ENCODE data around the gene BMP10. TPM values are rescaled to one million over a fixed set of nuclear protein-coding genes. Genes with fewer than 3 reads are reported as not detected.

Gene BMP10
- total RNA-seq, 3 donors from 2014 or later = not detected

- Mint-ChIP-seq H3K36me3 (ENCODE audit: insufficient read depth) (peaks cover 7% of the 10 kb centered on the region), H3K4me3 (peak overlapping the region; percentile 60), H3K9me3 (no peaks in the 10 kb centered on the region), H3K27me3 (ENCODE audit: low read depth) (no peaks in the 10 kb centered on the region), H3K4me1 (ENCODE audit: low read depth) (peaks cover 81% of the 10 kb centered on the region)
- no peak for DNase-seq
- ATAC-seq = no peak
These were observed 39.4 kb downstream of the BMP10 start for GRCh38 chr2:68831686-68832232.

GRCh38 chr2:68829749-68830148 is 41.4 kb downstream of the BMP10 start:
- Mint-ChIP-seq H3K4me1 (ENCODE audit: low read depth) (peaks cover 75% of the 10 kb centered on the region), H3K36me3 (ENCODE audit: insufficient read depth) (peaks cover 21% of the 10 kb centered on the region), H3K4me3 (no peak overlapping the region), H3K9me3 (no peaks in the 10 kb centered on the region), H3K27me3 (ENCODE audit: low read depth) (no peaks in the 10 kb centered on the region)
- ATAC-seq = peak; percentile 23 to 32
- DNase-seq = no peak

- peaks cover 23% of the 10 kb centered on the region for H3K36me3 Mint-ChIP-seq (ENCODE audit: insufficient read depth)
- H3K4me3 Mint-ChIP-seq = peak overlapping the region; percentile 25
- H3K9me3 Mint-ChIP-seq = no peaks in the 10 kb centered on the region
- no peaks in the 10 kb centered on the region for H3K27me3 Mint-ChIP-seq (ENCODE audit: low read depth)
- ATAC-seq = peak; percentile 36 to 52
- peaks cover 73% of the 10 kb centered on the region for H3K4me1 Mint-ChIP-seq (ENCODE audit: low read depth)
- peak; percentile 36 for DNase-seq
These were observed 42.1 kb downstream of the BMP10 start for GRCh38 chr2:68828887-68829708.

- DNase-seq (no peak), ATAC-seq (no peak)
- no peaks in the 10 kb centered on the region for H3K27me3 Mint-ChIP-seq (ENCODE audit: low read depth)
- H3K36me3 Mint-ChIP-seq (ENCODE audit: insufficient read depth) = peaks cover 34% of the 10 kb centered on the region
- peaks cover 66% of the 10 kb centered on the region for H3K4me1 Mint-ChIP-seq (ENCODE audit: low read depth)
- H3K9me3 Mint-ChIP-seq = no peaks in the 10 kb centered on the region
- no peak overlapping the region for H3K4me3 Mint-ChIP-seq
These were observed 43.5 kb downstream of the BMP10 start for GRCh38 chr2:68827666-68828065.

GRCh38 chr2:68825866-68826265 is 45.3 kb downstream of the BMP10 start:
- H3K4me1 Mint-ChIP-seq (ENCODE audit: low read depth) = peaks cover 51% of the 10 kb centered on the region
- no peak overlapping the region for H3K4me3 Mint-ChIP-seq
- no peak for DNase-seq
- H3K27me3 Mint-ChIP-seq (ENCODE audit: low read depth) = no peaks in the 10 kb centered on the region
- no peaks in the 10 kb centered on the region for H3K9me3 Mint-ChIP-seq
- ATAC-seq = no peak
- H3K36me3 Mint-ChIP-seq (ENCODE audit: insufficient read depth) = peaks cover 40% of the 10 kb centered on the region

- no peak overlapping the region for H3K4me3 Mint-ChIP-seq
- no peaks in the 10 kb centered on the region for H3K27me3 Mint-ChIP-seq (ENCODE audit: low read depth)
- H3K4me1 Mint-ChIP-seq (ENCODE audit: low read depth) = peaks cover 43% of the 10 kb centered on the region
- ATAC-seq (no peak), DNase-seq (no peak)
- no peaks in the 10 kb centered on the region for H3K9me3 Mint-ChIP-seq
- H3K36me3 Mint-ChIP-seq (ENCODE audit: insufficient read depth) = peaks cover 43% of the 10 kb centered on the region
These were observed 46.4 kb downstream of the BMP10 start for GRCh38 chr2:68824831-68825230.

- H3K4me1 Mint-ChIP-seq (ENCODE audit: low read depth) = peaks cover 20% of the 10 kb centered on the region
- DNase-seq (no peak), ATAC-seq (no peak)
- peaks cover 51% of the 10 kb centered on the region for H3K36me3 Mint-ChIP-seq (ENCODE audit: insufficient read depth)
- no peaks in the 10 kb centered on the region for H3K27me3 Mint-ChIP-seq (ENCODE audit: low read depth)
- no peak overlapping the region for H3K4me3 Mint-ChIP-seq
- no peaks in the 10 kb centered on the region for H3K9me3 Mint-ChIP-seq
These were observed 48.9 kb downstream of the BMP10 start for GRCh38 chr2:68822207-68822872.

GRCh38 chr2:68819556-68819955 is 51.6 kb downstream of the BMP10 start:
- H3K4me1 Mint-ChIP-seq (ENCODE audit: low read depth) = peaks cover 11% of the 10 kb centered on the region
- H3K4me3 Mint-ChIP-seq = no peak overlapping the region
- DNase-seq = no peak
- peaks cover 50% of the 10 kb centered on the region for H3K36me3 Mint-ChIP-seq (ENCODE audit: insufficient read depth)
- no peaks in the 10 kb centered on the region for H3K9me3 Mint-ChIP-seq
- no peaks in the 10 kb centered on the region for H3K27me3 Mint-ChIP-seq (ENCODE audit: low read depth)
- ATAC-seq = no peak

- Mint-ChIP-seq H3K27me3 (ENCODE audit: low read depth) (no peaks in the 10 kb centered on the region), H3K9me3 (no peaks in the 10 kb centered on the region), H3K36me3 (ENCODE audit: insufficient read depth) (peaks cover 51% of the 10 kb centered on the region), H3K4me1 (ENCODE audit: low read depth) (peaks cover 4% of the 10 kb centered on the region), H3K4me3 (no peak overlapping the region)
- no peak for DNase-seq
- no peak for ATAC-seq
These were observed 53.9 kb downstream of the BMP10 start for GRCh38 chr2:68817306-68817705.

Other genes with a start within 250 kb of the BMP10 start
- gene PROKR1, start 227.8 kb downstream of the BMP10 start, total RNA-seq = under 1 TPM in 1 of 3 donors, not detected in 2; 0.08 TPM
- 10 to 100 TPM; 48.6 to 55.7 (median 52.1) TPM for gene ARHGAP25, start 136.6 kb downstream of the BMP10 start, total RNA-seq
- not detected for gene GKN2, start 81.5 kb upstream of the BMP10 start, total RNA-seq
- gene GKN1, start 103.2 kb upstream of the BMP10 start, total RNA-seq = not detected
- gene ANTXR1, start 141.8 kb upstream of the BMP10 start, total RNA-seq = under 1 TPM; 0.40 to 0.79 (median 0.43) TPM